ENCODE measurements around the gene ZNF500.

The ZNF500 gene

GRCh38 chr16:4704913-4705312 lies 62.0 kb downstream of the ZNF500 start:
- DNase-seq (ENCODE audit: low read depth in 3 of 3): no peak

- DNase-seq (ENCODE audit: low read depth in 3 of 3): no peak
Observed at GRCh38 chr16:4704491-4704890, 62.5 kb downstream of the ZNF500 start.

- DNase-seq (ENCODE audit: low read depth in 3 of 3): no peak
Observed at GRCh38 chr16:4703906-4704305, 63.1 kb downstream of the ZNF500 start.

GRCh38 chr16:4702466-4702808 lies 64.5 kb downstream of the ZNF500 start:
- no peak for DNase-seq (ENCODE audit: low read depth in 3 of 3)

GRCh38 chr16:4701791-4702465 lies 65.0 kb downstream of the ZNF500 start:
- DNase-seq (ENCODE audit: low read depth in 3 of 3): no peak

GRCh38 chr16:4700997-4701743 lies 65.8 kb downstream of the ZNF500 start:
- DNase-seq (ENCODE audit: low read depth in 3 of 3): no peak

GRCh38 chr16:4700380-4700996 lies 66.5 kb downstream of the ZNF500 start:
- DNase-seq (ENCODE audit: low read depth in 3 of 3): no peak

GRCh38 chr16:4699046-4699556 lies 67.9 kb downstream of the ZNF500 start:
- no peak for DNase-seq (ENCODE audit: low read depth in 3 of 3)

GRCh38 chr16:4698321-4699045 lies 68.5 kb downstream of the ZNF500 start:
- no peak for DNase-seq (ENCODE audit: low read depth in 3 of 3)

Data from stimulated activated CD4-positive, alpha-beta T cell treated with anti-CD3 and anti-CD28 coated beads, TNF-alpha, amount 100 ng/mL, for 48 hours (primary cell).